Sciatic nerve (tissue), 2 donors: ENCODE results near the gene IMPDH1. TPM values are rescaled to one million over a fixed set of nuclear protein-coding genes. Genes with fewer than 3 reads are reported as not detected.

Source experiments
- ATAC-seq: fragments of 200-7000 bp; cut with Tn5 transposase; one replicate; pipeline ENCODE4 v1.9.1; 2020; ENCODE audit warnings: mild to moderate bottlenecking, moderate library complexity
- DNase-seq: peaks from one replicate; pipeline ENCODE4 v3.0.0-alpha.2; 2020; ENCODE audit warnings: low spot score
- intact Hi-C: fragments of 100-400 bp; cut with DNase I; formaldehyde crosslinking; loops from one replicate; pipeline ENCODE4 v1.14.2; 2022
- total RNA-seq: library from RNA; stranded (reverse); fragmentation: NEBNext Ultra II Directional; extraction: Animal tissue kit (Norgen Biotek cat#: 25700); gene quantifications from one replicate; pipeline ENCODE4 v1.2.1, GENCODE V29; 2021
- donor health status: DM: no; HTN: no; CAD: no.
- donor health status: DM: no; HTN: no; CAD: no.

IMPDH1 gene
- total RNA-seq, 1 donor from 2014 or later, result 49.3 TPM

DNA sequence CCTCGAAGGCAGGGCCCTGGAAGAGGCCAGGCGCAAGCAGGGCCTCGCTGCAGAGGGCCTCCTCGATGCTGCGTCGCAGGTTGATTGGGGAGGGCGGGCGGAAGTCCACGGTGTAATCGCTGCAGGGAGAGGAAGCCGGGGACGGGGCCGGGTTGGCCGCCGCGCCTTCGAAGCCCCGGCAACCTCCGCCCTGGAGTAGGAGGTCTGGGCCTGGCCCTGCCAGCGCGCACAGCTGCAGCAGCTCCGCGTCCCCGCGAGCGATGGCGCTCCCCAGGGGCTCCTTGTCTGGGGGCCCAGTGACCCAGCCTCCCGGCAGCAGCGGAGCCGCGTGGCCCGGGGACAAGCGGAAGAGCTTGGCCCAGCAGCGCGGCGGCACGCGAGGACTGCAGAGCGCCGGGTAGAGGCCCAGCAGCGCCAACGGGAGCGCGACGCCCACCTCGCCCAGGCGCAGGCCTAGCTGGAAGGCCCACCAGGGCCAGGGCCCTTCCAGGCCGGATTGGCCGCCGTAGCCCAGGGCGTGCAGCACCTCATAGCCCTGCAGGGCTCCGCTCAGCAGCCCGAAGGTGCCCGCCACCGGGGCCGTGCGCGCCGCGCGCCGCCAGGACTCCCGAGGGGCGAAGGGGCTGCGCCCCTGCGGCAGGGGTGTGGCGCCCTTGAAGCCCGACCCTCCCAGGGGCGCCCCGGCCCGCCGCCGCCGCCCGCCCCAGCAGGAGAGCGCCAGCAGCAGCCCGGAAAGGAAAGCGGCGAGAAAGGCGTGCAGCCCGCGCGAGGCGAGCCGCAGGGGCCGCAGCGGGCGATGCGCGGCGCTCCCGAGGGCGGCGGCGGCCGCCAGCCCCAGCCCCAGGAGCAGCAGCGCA is 58.3 kb downstream of the IMPDH1 start:
- ATAC-seq, result no peak
- intact Hi-C loops, result no loop called here
- no peak for DNase-seq

DNA sequence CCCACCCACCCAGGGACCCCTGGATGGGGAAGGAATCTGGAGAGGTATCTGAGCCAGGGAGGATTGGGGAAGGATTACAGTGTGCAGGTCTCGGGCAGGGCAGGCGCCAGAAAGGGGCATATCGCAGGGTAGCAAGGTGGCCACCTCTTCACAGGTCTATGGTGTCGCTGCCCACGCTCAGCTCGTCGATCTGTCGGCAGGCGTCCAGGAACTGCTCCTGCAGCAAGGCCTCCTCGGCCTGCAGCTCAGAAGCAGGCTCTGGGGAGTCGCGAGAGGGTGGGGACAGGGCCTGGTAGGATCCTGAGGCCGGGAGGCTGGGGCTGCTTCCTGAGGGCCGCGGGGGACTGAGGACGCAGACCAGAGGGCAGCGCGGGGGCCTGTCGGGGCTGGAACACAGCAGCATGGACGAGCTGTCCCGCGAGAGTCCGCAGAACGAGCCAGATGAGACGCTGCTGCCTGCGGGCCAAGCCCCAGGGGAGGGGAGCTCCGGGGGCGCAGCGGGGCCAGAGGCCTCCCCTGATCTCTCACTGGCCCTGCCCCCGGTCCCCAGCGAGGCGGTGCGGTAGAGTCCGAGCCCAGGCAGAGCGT is 59.0 kb downstream of the IMPDH1 start:
- DNase-seq, result no peak
- intact Hi-C loops, result no loop called here
- ATAC-seq, result no peak

DNA sequence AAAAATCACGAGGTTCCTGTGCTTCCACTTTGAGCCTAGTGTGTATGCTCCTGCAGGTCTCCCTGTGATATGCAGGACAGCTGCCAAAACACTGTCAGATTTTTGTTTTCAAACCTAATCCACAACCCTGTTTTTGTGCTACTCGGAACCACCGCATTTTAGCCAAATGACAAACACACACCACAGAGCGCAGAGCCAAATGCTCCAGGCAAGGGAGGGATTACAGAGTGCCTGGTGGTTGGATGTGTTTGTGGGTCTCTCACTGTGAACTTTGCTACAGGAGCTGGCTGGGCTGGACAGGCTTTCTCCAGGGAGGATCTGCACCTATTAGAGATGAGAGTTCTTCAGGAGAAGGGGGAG is 60.3 kb downstream of the IMPDH1 start:
- intact Hi-C loops, result no loop called here
- no peak for ATAC-seq
- no peak for DNase-seq

- DNase-seq (no peak), ATAC-seq (no peak)
- intact Hi-C loops, result no loop called here
Measured at GRCh38 chr7:128347647-128348097, 62.1 kb downstream of the IMPDH1 start.

- ATAC-seq (no peak), DNase-seq (no peak)
- intact Hi-C loops, result no loop called here
Measured at GRCh38 chr7:128344431-128344774, 65.4 kb downstream of the IMPDH1 start.

- DNase-seq (peak; percentile 86), ATAC-seq (peak; percentile 97)
- intact Hi-C loops, result no loop called here
Measured at GRCh38 chr7:128343554-128344430, 66.0 kb downstream of the IMPDH1 start, which contains the start of gene RBM28. Gene RBM28, minus strand, starts transcription at chr7:128343908. Its CDS starts 115 bp downstream, at chr7:128343793.

Other genes with a start within 250 kb of the IMPDH1 start
- gene LEP, start 168.7 kb downstream of the IMPDH1 start, total RNA-seq, result 7.2 TPM
- 49.6 TPM for gene RBM28, start 66.1 kb downstream of the IMPDH1 start, total RNA-seq
- 4.0 TPM for gene PRRT4, start 48.3 kb downstream of the IMPDH1 start, total RNA-seq
- gene HILPDA, start 45.9 kb upstream of the IMPDH1 start, total RNA-seq, result 49.4 TPM
- 23.3 TPM for gene METTL2B, start 66.8 kb upstream of the IMPDH1 start, total RNA-seq